ENCODE measurements around the gene BABAM2.

DNA sequence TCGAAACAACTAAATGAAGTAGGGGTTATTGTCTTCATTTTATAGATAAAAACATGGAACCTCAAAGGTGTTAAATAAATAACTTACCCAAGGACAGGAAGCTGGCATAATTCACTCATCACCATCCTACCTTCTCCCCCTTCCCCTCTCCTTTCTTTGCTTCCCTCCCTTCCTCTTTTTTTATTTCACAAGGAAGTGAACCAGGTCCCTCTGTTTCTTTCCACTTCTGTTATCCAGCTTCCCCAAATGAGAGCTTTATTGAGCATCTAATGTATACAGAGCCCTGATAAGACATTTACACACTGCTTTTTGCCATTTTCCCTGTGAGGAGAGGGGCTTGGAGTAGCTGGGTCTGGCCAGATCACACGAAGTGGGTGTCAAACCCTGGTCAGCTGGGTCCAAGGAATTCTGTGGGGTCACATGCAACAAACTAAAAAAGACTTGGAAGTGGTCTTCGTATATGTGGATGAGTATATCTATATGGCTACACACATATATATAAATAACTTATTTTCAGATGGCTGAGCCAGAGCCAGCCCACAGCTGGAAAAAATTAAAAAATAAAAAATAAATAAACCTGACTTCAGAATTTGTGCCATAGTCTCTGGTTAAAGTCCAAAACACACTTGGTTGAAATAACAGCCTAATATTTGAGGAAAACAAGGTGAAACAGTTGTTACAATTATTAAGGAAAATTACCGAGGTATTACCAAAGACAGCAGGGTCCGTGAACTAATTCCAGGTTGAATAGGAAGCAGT lies 452.8 kb downstream of the BABAM2 start:
- TF ChIP-seq CTCF (conservative IDR thresholded peaks at IDR 0.05; ENCODE audit: low read depth, low read length), result no peak
- no peak for TF ChIP-seq EZH2 (IDR thresholded peaks at IDR 0.05; ENCODE audit: low read length, unreplicated experiment)
- no peak for TF ChIP-seq EZH2phosphoT487 (IDR thresholded peaks at IDR 0.05; ENCODE audit: borderline replicate concordance, low read length)

Measured in PC-3 (cell line).